ENCODE results near the gene IRF8.
A peak's percentile ranks its signal among the peaks of the same experiment; 100 is the strongest.
"Not testable (repeated sequence)": the region's sequence is repeated elsewhere in the genome, so short reads cannot be mapped to it uniquely, and the experiment has no call there.

The IRF8 gene

GRCh38 chr16:85899444-85899843 lies 482 bp downstream of the IRF8 start:
- DNase-seq = no peak

- no peak for DNase-seq
Measured at GRCh38 chr16:85900027-85900792, 1.2 kb downstream of the IRF8 start.

GRCh38 chr16:85901110-85901509 lies 2.1 kb downstream of the IRF8 start:
- DNase-seq = no peak

GRCh38 chr16:85901773-85902365 lies 2.9 kb downstream of the IRF8 start:
- DNase-seq = no peak

- DNase-seq = peak; percentile 63
Measured at GRCh38 chr16:85902366-85903155, 3.6 kb downstream of the IRF8 start.

GRCh38 chr16:85903559-85903958 lies 4.6 kb downstream of the IRF8 start:
- DNase-seq = no peak

- DNase-seq = no peak
Measured at GRCh38 chr16:85905110-85906095, 6.4 kb downstream of the IRF8 start.

- no peak for DNase-seq
Measured at GRCh38 chr16:85906349-85906748, 7.4 kb downstream of the IRF8 start.

GRCh38 chr16:85907231-85907630 lies 8.3 kb downstream of the IRF8 start:
- not testable (repeated sequence) for DNase-seq

- no peak for DNase-seq
Measured at GRCh38 chr16:85908444-85908843, 9.5 kb downstream of the IRF8 start.

- DNase-seq = no peak
Measured at GRCh38 chr16:85908889-85909589, 10.1 kb downstream of the IRF8 start.

- no peak for DNase-seq
Measured at GRCh38 chr16:85909932-85910853, 11.2 kb downstream of the IRF8 start.

- no peak for DNase-seq
Measured at GRCh38 chr16:85910854-85911247, 11.9 kb downstream of the IRF8 start.

GRCh38 chr16:85911251-85911930 lies 12.4 kb downstream of the IRF8 start:
- DNase-seq = no peak

GRCh38 chr16:85912211-85912974 lies 13.4 kb downstream of the IRF8 start:
- DNase-seq = no peak

- no peak for DNase-seq
Measured at GRCh38 chr16:85913141-85913601, 14.2 kb downstream of the IRF8 start.

GRCh38 chr16:85913688-85914422 lies 14.9 kb downstream of the IRF8 start:
- no peak for DNase-seq

- DNase-seq = no peak
Measured at GRCh38 chr16:85914423-85914794, 15.4 kb downstream of the IRF8 start.

Data from stimulated activated CD8-positive, alpha-beta memory T cell treated with anti-CD3 and anti-CD28 coated beads, Interleukin-4, amount 100 ng/mL, for 48 hours (primary cell).